ENCODE measurements around the gene TBX18.

Gene TBX18

GRCh38 chr6:84749181-84749580 is 15.2 kb downstream of the TBX18 start:
- DNase-seq: no peak

- DNase-seq: no peak
Observed at GRCh38 chr6:84748376-84748775, 16.0 kb downstream of the TBX18 start.

- DNase-seq: no peak
Observed at GRCh38 chr6:84743616-84744015, 20.8 kb downstream of the TBX18 start.

GRCh38 chr6:84740385-84740784 is 24.0 kb downstream of the TBX18 start:
- no peak for DNase-seq

- no peak for DNase-seq
Observed at GRCh38 chr6:84739866-84740208, 24.6 kb downstream of the TBX18 start.

GRCh38 chr6:84738996-84739865 is 25.2 kb downstream of the TBX18 start:
- DNase-seq: no peak

GRCh38 chr6:84733889-84734288 is 30.5 kb downstream of the TBX18 start:
- no peak for DNase-seq

GRCh38 chr6:84731901-84732300 is 32.5 kb downstream of the TBX18 start:
- DNase-seq: no peak

GRCh38 chr6:84731401-84731800 is 33.0 kb downstream of the TBX18 start:
- DNase-seq: no peak

- DNase-seq: no peak
Observed at GRCh38 chr6:84728602-84729001, 35.8 kb downstream of the TBX18 start.

GRCh38 chr6:84719152-84719551 is 45.2 kb downstream of the TBX18 start:
- DNase-seq: no peak

GRCh38 chr6:84718038-84718955 is 46.1 kb downstream of the TBX18 start:
- DNase-seq: no peak

GRCh38 chr6:84709121-84709520 is 55.3 kb downstream of the TBX18 start:
- no peak for DNase-seq

GRCh38 chr6:84707171-84707570 is 57.2 kb downstream of the TBX18 start:
- no peak for DNase-seq

GRCh38 chr6:84696166-84696565 is 68.2 kb downstream of the TBX18 start:
- no peak for DNase-seq

GRCh38 chr6:84691978-84692623 is 72.3 kb downstream of the TBX18 start:
- no peak for DNase-seq

GRCh38 chr6:84688141-84688873 is 76.1 kb downstream of the TBX18 start:
- DNase-seq: no peak

- no peak for DNase-seq
Observed at GRCh38 chr6:84687431-84687830, 77.0 kb downstream of the TBX18 start.

GRCh38 chr6:84685983-84686584 is 78.3 kb downstream of the TBX18 start:
- no peak for DNase-seq

GRCh38 chr6:84681693-84682326 is 82.6 kb downstream of the TBX18 start:
- DNase-seq: no peak

All from hypothalamus (tissue), 51 donors.